GM12878 (cell line): Measurements from ENCODE around the gene MGLL. TPM values are rescaled to one million over a fixed set of nuclear protein-coding genes. Genes with fewer than 3 reads are reported as not detected.

Experiments used
- CHD4 ChIP-seq: fragments of 200-600 bp; sonication (generic); IDR thresholded peaks from 2 replicates; pipeline ENCODE4 v1.6.1; 2016; ENCODE audit warnings: mild to moderate bottlenecking
- EGR1 ChIP-seq, 2 experiments: IDR thresholded peaks; 1 replicate in 1 of 2; 2 replicates in 1 of 2; pipeline ENCODE4 v1.6.1; 2011 to 2012; ENCODE audit warnings: low read depth in 2 of 2, low read length in 2 of 2, borderline replicate concordance in 1 of 2, mild to moderate bottlenecking in 1 of 2, moderate library complexity in 1 of 2
- FOXM1 ChIP-seq: IDR thresholded peaks from 2 replicates; pipeline ENCODE4 v1.6.1; 2012; ENCODE audit warnings: low read depth, mild to moderate bottlenecking, inconsistent platforms, low read length, moderate library complexity
- IKZF1 ChIP-seq: fragments of 450-650 bp; conservative IDR thresholded peaks from 2 replicates; pipeline ENCODE4 v1.6.1; 2017; ENCODE audit warnings: antibody characterized with exemption, mild to moderate bottlenecking
- IKZF2 ChIP-seq, 2 experiments: fragments of 450-650 bp; IDR thresholded peaks; 2 replicates each; pipeline ENCODE4 v1.6.1; 2017; ENCODE audit warnings: mild to moderate bottlenecking in 2 of 2, moderate library complexity in 2 of 2
- JUNB ChIP-seq: IDR thresholded peaks from 2 replicates; pipeline ENCODE4 v1.6.1; 2016; ENCODE audit warnings: antibody characterized with exemption, mild to moderate bottlenecking
- NFIC ChIP-seq: IDR thresholded peaks from 2 replicates; pipeline ENCODE4 v1.6.1; 2012; ENCODE audit warnings: low read depth, mild to moderate bottlenecking, inconsistent platforms, low read length, moderate library complexity
- NR2C2 ChIP-seq: IDR thresholded peaks from 2 replicates; pipeline ENCODE4 v1.6.1; 2011; ENCODE audit warnings: borderline replicate concordance, low read depth; ENCODE audit not compliant: control insufficient read depth, insufficient read length
- RCOR1 ChIP-seq: conservative IDR thresholded peaks from 2 replicates; pipeline ENCODE4 v1.6.1; 2012; ENCODE audit warnings: low read depth, low read length, improper control_type of control experiment
- SP1 ChIP-seq: IDR thresholded peaks from one replicate; pipeline ENCODE4 v1.6.1; 2011; ENCODE audit warnings: low read depth, low read length
- STAT3 ChIP-seq: IDR thresholded peaks from 2 replicates; pipeline ENCODE4 v1.6.1; 2011; ENCODE audit warnings: low read depth, low read length, improper control_type of control experiment
- YBX1 ChIP-seq: fragments of 450-650 bp; IDR thresholded peaks from 2 replicates; pipeline ENCODE4 v1.6.1; 2016; ENCODE audit warnings: antibody characterized with exemption
- ZZZ3 ChIP-seq: IDR thresholded peaks from 2 replicates; pipeline ENCODE4 v1.6.1; 2011; ENCODE audit warnings: low read depth; ENCODE audit not compliant: control insufficient read depth, insufficient read length
- polyA plus RNA-seq, 11 experiments: library from polyadenylated mRNA; depleted of rRNA in 4 of 11; unstranded in 6 of 11; stranded (reverse) in 5 of 11; fragments of >200 nt; fragmentation: Nextera tagmentation in 4 of 11; fragmentation: Illumina TruSeq in 1 of 11; extraction: Ambion mirVana in 4 of 11; extraction: Trizol in 1 of 11; gene quantifications; 1 replicate in 1 of 11; 2 replicates in 10 of 11; pipeline versions ENCODE4 v1.2.1 to v1.2.3, GENCODE V29; 2011 to 2016; ENCODE audit warnings: inconsistent platforms in 2 of 11, missing spikeins in 2 of 11, low read depth in 1 of 11
- total RNA-seq, 4 experiments: library from RNA; depleted of rRNA in 3 of 4; stranded (reverse); fragments of >200 nt in 3 of 4; fragmentation: Illumina TruSeq in 1 of 4; extraction: Trizol in 1 of 4; gene quantifications; 2 replicates each; pipeline versions ENCODE4 v1.2.1 to v1.2.3, GENCODE V29; 2013 to 2021
- TF ChIP-seq, protein P1 (sequence below): fragments of 450-650 bp; IDR thresholded peaks from 2 replicates; pipeline ENCODE4 v1.6.1; 2016; ENCODE audit warnings: mild to moderate bottlenecking
- TF ChIP-seq, protein P2 (sequence below): fragments of 450-650 bp; IDR thresholded peaks from 2 replicates; pipeline ENCODE4 v1.6.1; 2016; ENCODE audit warnings: mild to moderate bottlenecking
- TF ChIP-seq, protein P3 (sequence below): IDR thresholded peaks from 2 replicates; pipeline ENCODE4 v1.6.1; 2011; ENCODE audit warnings: low read depth, low read length, improper control_type of control experiment, borderline replicate concordance
- TF ChIP-seq, protein P4 (sequence below): IDR thresholded peaks from 2 replicates; pipeline ENCODE4 v1.6.1; 2011; ENCODE audit warnings: low read depth, mild to moderate bottlenecking, low read length, moderate library complexity, borderline replicate concordance; ENCODE audit errors: extremely low read depth
- TF ChIP-seq, protein P5 (sequence below): fragments of 450-650 bp; IDR thresholded peaks from 2 replicates; pipeline ENCODE4 v1.6.1; 2014; ENCODE audit warnings: mild to moderate bottlenecking
- TF ChIP-seq, protein P6 (sequence below): IDR thresholded peaks from 2 replicates; pipeline ENCODE4 v1.6.1; 2012; ENCODE audit warnings: mild to moderate bottlenecking, low read depth, low read length

The MGLL gene
- total and polyA plus RNA-seq, 10 of the 15 experiments (the other 5 are each of a cell fraction or from before 2014, with no cell fraction given) = 44.9 to 177 (median 72.9) TPM

DNA sequence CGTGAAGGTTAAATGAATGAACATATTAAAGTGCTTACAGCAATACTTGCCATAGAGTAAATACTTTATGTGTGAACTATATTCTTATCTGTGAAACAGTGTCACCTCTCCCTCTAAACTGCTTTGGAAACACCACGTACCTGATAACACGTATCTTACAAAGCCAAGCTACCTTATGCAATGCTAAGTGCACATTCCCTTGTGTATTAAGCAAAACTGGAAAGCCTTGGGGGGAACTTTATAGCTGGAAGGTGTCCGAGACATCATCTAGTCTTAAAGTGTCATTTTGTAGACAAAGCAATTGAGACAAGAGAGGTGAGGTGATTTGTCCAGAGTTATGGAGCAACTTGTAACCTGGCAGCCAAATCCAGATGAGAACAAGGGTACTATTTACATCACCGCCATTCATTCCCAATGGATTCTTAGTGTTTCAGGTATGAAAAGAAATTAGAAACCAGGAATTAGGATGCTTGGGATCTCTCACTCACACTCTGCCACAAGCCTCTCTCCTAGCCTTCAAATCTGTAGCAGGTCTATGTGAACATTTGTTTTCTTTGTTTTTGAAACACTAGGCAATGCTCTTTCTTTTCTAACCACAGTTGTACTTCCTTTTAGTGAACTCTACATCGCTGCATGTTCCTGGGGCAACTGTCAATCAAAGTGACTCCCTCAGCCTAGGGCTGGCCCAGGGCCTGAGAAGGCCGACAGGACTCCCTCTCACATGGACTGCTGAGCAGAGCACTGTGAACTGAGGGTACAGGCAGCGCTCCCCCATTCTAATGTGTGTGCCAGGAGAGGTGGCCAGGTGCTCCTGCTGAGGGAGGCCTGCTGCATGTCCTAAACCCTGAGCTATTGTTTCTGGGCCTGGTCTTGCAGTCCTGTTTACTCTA, 13.9 kb upstream of the MGLL start (continued):
- TF ChIP-seq IKZF1 (peak; percentile 55; the same call in 1 of the 2 replicates), ZZZ3 (no peak), FOXM1 (no peak), EGR1 (IDR thresholded peaks at IDR 0.05; ENCODE audit: borderline replicate concordance in 1 of 2, low read depth in 2 of 2, low read length in 2 of 2) (no peak), STAT3 (no peak), RCOR1 (no peak), JUNB (no peak), CHD4 (no peak), NFIC (no peak), SP1 (peak; percentile 44), NR2C2 (no peak), YBX1 (no peak), IKZF2 (IDR thresholded peaks at IDR 0.05) (peak; percentile 50 to 51)
- TF ChIP-seq, protein P1, sequence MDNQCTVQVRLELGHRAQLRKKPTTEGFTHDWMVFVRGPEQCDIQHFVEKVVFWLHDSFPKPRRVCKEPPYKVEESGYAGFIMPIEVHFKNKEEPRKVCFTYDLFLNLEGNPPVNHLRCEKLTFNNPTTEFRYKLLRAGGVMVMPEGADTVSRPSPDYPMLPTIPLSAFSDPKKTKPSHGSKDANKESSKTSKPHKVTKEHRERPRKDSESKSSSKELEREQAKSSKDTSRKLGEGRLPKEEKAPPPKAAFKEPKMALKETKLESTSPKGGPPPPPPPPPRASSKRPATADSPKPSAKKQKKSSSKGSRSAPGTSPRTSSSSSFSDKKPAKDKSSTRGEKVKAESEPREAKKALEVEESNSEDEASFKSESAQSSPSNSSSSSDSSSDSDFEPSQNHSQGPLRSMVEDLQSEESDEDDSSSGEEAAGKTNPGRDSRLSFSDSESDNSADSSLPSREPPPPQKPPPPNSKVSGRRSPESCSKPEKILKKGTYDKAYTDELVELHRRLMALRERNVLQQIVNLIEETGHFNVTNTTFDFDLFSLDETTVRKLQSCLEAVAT = no peak
- TF ChIP-seq, protein P2, sequence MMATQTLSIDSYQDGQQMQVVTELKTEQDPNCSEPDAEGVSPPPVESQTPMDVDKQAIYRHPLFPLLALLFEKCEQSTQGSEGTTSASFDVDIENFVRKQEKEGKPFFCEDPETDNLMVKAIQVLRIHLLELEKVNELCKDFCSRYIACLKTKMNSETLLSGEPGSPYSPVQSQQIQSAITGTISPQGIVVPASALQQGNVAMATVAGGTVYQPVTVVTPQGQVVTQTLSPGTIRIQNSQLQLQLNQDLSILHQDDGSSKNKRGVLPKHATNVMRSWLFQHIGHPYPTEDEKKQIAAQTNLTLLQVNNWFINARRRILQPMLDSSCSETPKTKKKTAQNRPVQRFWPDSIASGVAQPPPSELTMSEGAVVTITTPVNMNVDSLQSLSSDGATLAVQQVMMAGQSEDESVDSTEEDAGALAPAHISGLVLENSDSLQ = peak; percentile 97
- TF ChIP-seq, protein P3, sequence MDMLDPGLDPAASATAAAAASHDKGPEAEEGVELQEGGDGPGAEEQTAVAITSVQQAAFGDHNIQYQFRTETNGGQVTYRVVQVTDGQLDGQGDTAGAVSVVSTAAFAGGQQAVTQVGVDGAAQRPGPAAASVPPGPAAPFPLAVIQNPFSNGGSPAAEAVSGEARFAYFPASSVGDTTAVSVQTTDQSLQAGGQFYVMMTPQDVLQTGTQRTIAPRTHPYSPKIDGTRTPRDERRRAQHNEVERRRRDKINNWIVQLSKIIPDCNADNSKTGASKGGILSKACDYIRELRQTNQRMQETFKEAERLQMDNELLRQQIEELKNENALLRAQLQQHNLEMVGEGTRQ = no peak
- TF ChIP-seq, protein P4, sequence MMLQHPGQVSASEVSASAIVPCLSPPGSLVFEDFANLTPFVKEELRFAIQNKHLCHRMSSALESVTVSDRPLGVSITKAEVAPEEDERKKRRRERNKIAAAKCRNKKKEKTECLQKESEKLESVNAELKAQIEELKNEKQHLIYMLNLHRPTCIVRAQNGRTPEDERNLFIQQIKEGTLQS = no peak
- TF ChIP-seq, protein P5, sequence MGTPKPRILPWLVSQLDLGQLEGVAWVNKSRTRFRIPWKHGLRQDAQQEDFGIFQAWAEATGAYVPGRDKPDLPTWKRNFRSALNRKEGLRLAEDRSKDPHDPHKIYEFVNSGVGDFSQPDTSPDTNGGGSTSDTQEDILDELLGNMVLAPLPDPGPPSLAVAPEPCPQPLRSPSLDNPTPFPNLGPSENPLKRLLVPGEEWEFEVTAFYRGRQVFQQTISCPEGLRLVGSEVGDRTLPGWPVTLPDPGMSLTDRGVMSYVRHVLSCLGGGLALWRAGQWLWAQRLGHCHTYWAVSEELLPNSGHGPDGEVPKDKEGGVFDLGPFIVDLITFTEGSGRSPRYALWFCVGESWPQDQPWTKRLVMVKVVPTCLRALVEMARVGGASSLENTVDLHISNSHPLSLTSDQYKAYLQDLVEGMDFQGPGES = no peak
- TF ChIP-seq, protein P6, sequence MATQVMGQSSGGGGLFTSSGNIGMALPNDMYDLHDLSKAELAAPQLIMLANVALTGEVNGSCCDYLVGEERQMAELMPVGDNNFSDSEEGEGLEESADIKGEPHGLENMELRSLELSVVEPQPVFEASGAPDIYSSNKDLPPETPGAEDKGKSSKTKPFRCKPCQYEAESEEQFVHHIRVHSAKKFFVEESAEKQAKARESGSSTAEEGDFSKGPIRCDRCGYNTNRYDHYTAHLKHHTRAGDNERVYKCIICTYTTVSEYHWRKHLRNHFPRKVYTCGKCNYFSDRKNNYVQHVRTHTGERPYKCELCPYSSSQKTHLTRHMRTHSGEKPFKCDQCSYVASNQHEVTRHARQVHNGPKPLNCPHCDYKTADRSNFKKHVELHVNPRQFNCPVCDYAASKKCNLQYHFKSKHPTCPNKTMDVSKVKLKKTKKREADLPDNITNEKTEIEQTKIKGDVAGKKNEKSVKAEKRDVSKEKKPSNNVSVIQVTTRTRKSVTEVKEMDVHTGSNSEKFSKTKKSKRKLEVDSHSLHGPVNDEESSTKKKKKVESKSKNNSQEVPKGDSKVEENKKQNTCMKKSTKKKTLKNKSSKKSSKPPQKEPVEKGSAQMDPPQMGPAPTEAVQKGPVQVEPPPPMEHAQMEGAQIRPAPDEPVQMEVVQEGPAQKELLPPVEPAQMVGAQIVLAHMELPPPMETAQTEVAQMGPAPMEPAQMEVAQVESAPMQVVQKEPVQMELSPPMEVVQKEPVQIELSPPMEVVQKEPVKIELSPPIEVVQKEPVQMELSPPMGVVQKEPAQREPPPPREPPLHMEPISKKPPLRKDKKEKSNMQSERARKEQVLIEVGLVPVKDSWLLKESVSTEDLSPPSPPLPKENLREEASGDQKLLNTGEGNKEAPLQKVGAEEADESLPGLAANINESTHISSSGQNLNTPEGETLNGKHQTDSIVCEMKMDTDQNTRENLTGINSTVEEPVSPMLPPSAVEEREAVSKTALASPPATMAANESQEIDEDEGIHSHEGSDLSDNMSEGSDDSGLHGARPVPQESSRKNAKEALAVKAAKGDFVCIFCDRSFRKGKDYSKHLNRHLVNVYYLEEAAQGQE = no peak
